Activated naive CD4-positive, alpha-beta T cell (primary cell): ENCODE data around the gene ERP27.

Source experiments
- DNase-seq, 4 experiments: peaks; one replicate each; lab custom pipeline; 2025; lab: John Stamatoyannopoulos, UW

ERP27 gene

DNA sequence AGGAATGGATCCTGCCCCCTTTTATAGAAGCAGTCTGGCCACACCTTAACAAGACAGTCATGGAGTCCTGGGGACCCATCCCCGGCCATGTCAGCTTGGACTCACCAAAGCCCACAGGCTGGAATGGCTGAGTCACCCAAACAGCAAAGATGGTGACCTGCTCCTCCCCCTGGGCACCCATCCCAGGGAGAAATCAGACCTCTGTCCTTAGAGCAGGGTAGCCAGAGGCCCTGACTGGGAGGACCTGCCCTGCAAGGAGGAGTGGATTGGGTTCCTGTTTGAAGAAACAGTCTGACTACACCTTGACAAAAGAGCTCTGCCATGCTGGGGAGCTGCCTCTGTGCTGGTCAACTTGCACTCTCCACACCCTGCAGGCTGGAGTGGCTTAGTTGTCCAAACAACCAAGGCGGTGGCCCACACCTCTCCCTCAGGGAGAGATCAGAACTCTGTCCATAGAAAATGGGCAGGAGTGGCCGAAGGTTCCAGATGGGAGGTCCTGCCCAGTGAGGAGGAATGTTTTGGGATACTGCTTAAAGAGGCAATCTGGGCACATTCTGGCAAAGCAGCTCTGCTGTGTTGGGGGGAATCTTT, 69.3 kb downstream of the ERP27 start:
- DNase-seq, result no peak
